Measurements from ENCODE around the gene STYK1. TPM values are rescaled to one million over a fixed set of nuclear protein-coding genes. Genes with fewer than 3 reads are reported as not detected.
A peak's percentile ranks its signal among the peaks of the same experiment; 100 is the strongest.

Gene STYK1
- total RNA-seq, 2 experiments from 2014 or later: not detected

DNA sequence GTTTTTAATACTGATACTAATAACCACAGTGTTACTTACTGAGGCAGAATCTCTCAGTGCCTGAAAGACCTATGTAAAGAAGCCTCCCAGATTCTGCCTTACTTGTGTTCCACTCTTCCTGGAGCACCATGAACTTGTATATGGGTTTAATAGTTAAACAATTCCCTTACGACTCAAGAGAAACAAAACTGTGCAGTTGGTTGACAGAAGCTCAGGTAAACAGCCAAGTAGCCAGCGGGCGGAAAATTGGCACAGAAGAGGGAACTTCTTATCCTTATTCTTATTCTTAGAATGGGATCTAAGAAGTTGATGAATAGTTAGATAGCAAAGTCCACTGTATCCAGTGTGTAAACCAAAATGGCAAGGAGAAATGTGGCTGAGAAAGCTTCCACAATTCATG is 37.7 kb downstream of the STYK1 start:
- no peaks in the 10 kb centered on the region for H3K36me3 Mint-ChIP-seq (ENCODE audit: low read depth)
- peaks cover 5% of the 10 kb centered on the region for H3K27me3 Mint-ChIP-seq (ENCODE audit: low read depth)
- DNase-seq: no peak
- CTCF ChIA-PET: no interaction called here
- H3K4me1 Mint-ChIP-seq (ENCODE audit: low read depth): no peaks in the 10 kb centered on the region
- no peaks in the 10 kb centered on the region for H3K9me3 Mint-ChIP-seq
- H3K27ac Mint-ChIP-seq: no peak overlapping the region
- H3K4me3 Mint-ChIP-seq: no peak overlapping the region
- intact Hi-C loops (cut with micrococcal nuclease): no loop called here

GRCh38 chr12:10635306-10635705 is 38.5 kb downstream of the STYK1 start:
- no peaks in the 10 kb centered on the region for H3K9me3 Mint-ChIP-seq
- DNase-seq: no peak
- no peaks in the 10 kb centered on the region for H3K4me1 Mint-ChIP-seq (ENCODE audit: low read depth)
- peaks cover 7% of the 10 kb centered on the region for H3K27me3 Mint-ChIP-seq (ENCODE audit: low read depth)
- H3K36me3 Mint-ChIP-seq (ENCODE audit: low read depth): no peaks in the 10 kb centered on the region
- intact Hi-C loops (cut with micrococcal nuclease): no loop called here
- CTCF ChIA-PET: interaction anchor here (0.7 kb wide), 1 partner anchor 851 kb away, joined by 3 read pairs; no protein-coding TSS in a partner anchor
- no peak overlapping the region for H3K4me3 Mint-ChIP-seq
- H3K27ac Mint-ChIP-seq: no peak overlapping the region

DNA sequence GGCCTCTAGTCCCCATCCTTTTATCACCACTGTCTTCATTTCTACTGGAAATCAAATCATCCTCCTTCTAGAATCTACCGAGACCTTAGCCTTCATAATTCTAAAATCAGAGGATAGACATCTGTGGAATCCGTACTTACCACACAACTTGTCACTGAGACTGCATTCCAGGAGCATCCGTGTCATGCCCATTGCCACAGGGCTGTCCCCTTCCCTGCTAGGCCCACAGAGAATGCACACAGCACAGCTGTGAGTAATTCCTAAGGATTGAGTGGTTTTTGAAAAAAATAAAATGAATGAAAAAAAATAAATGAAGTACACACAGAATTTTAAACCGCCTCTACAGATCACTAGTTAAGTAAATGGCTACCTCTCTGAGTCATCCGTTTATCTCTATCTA is 39.4 kb downstream of the STYK1 start:
- Mint-ChIP-seq H3K4me3 (no peak overlapping the region), H3K27me3 (ENCODE audit: low read depth) (peaks cover 4% of the 10 kb centered on the region), H3K9me3 (no peaks in the 10 kb centered on the region), H3K4me1 (ENCODE audit: low read depth) (no peaks in the 10 kb centered on the region), H3K27ac (no peak overlapping the region), H3K36me3 (ENCODE audit: low read depth) (no peaks in the 10 kb centered on the region)
- intact Hi-C loops (cut with micrococcal nuclease): no loop called here
- no peak for DNase-seq
- CTCF ChIA-PET: no interaction called here

DNA sequence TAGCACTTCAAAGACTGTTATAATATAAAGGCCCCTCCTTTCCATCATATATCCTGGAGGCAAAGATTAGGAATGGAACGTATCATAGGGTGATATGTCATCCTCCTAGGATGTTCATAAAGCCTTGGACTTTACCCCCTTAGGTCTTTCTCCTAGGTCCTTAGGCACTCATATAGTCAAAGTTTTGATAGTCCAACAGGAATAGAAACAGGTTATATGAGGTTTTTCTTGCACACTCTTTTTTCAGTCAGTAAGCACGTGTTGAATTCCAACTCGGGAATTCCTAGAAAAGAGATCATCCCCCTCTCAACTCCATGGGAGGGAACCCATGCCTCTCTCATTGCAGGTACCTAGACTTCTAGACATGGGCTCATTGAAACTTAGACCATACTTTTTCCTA is 40.3 kb downstream of the STYK1 start:
- H3K4me3 Mint-ChIP-seq: no peak overlapping the region
- no peaks in the 10 kb centered on the region for H3K9me3 Mint-ChIP-seq
- no peaks in the 10 kb centered on the region for H3K36me3 Mint-ChIP-seq (ENCODE audit: low read depth)
- H3K27me3 Mint-ChIP-seq (ENCODE audit: low read depth): peaks cover 4% of the 10 kb centered on the region
- no peaks in the 10 kb centered on the region for H3K4me1 Mint-ChIP-seq (ENCODE audit: low read depth)
- CTCF ChIA-PET: no interaction called here
- no peak for DNase-seq
- no peak overlapping the region for H3K27ac Mint-ChIP-seq
- intact Hi-C loops (cut with micrococcal nuclease): no loop called here

DNA sequence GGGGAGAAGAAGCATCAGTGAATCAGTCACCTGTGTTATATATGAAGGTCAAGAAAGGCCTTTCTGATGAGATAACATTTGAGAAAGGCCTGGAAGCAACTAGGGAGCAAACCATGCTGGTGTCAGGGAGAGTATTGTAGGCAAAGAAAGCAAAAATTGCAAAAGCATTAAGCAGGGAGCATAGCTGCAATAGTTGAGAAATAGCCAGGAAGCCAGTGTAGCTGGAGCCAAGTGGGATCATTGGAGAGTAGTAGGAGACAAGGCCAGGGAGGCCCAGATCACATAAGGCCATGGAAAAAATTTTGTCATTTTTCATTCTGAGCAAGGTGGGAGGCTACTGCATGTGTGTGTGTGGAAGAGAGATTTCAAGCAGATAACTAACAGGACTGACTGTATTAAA is 41.6 kb downstream of the STYK1 start:
- Mint-ChIP-seq H3K27ac (no peak overlapping the region), H3K4me3 (no peak overlapping the region), H3K9me3 (no peaks in the 10 kb centered on the region), H3K27me3 (ENCODE audit: low read depth) (peaks cover 12% of the 10 kb centered on the region), H3K36me3 (ENCODE audit: low read depth) (no peaks in the 10 kb centered on the region), H3K4me1 (ENCODE audit: low read depth) (no peaks in the 10 kb centered on the region)
- DNase-seq: no peak
- intact Hi-C loops (cut with micrococcal nuclease): no loop called here
- CTCF ChIA-PET: no interaction called here

DNA sequence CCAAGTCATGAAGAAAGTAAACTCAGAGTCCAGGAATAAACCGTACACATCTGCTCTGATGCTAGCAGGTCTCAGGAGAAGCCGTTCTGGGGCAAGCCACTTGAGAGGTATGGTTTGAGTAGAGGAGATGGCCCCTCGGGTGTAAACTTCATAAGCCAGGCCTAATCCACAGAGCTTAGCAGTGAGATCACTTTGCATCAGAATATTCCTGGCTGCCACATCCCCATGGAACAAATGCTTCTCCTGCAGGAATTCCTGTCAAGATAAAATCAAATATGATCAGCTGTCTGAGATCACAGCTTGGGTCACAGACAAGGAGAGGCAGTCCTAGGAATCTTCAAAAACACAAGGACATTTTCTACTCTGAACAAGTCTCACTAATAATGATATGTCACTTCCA is 49.2 kb downstream of the STYK1 start:
- Mint-ChIP-seq H3K9me3 (no peaks in the 10 kb centered on the region), H3K27me3 (ENCODE audit: low read depth) (peaks cover 30% of the 10 kb centered on the region), H3K4me3 (no peak overlapping the region), H3K4me1 (ENCODE audit: low read depth) (no peaks in the 10 kb centered on the region), H3K36me3 (ENCODE audit: low read depth) (no peaks in the 10 kb centered on the region), H3K27ac (no peak overlapping the region)
- no peak for DNase-seq
- CTCF ChIA-PET: no interaction called here
- intact Hi-C loops (cut with micrococcal nuclease): no loop called here

DNA sequence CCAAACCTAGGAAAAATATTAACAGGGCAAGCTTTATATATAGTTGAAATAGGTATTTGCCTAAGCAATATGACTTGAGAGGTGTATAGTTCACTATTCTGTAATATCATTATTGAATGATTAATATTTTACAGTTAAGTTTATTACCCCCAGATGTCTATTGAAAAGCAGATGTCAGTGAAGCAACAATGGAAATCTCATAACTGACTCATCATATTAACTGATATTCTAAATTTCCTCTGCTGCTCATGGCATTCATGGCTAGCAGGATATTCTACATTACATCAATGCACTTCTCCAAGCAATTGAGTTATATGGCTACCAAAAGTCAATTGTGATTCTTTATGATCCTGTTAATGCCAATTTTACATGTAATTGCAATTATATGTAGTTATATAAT is 50.7 kb downstream of the STYK1 start:
- no peak for DNase-seq
- Mint-ChIP-seq H3K9me3 (no peaks in the 10 kb centered on the region), H3K36me3 (ENCODE audit: low read depth) (no peaks in the 10 kb centered on the region), H3K27me3 (ENCODE audit: low read depth) (peaks cover 30% of the 10 kb centered on the region), H3K4me3 (no peak overlapping the region), H3K4me1 (ENCODE audit: low read depth) (no peaks in the 10 kb centered on the region), H3K27ac (no peak overlapping the region)
- intact Hi-C loops (cut with micrococcal nuclease): no loop called here
- CTCF ChIA-PET: no interaction called here

- H3K36me3 Mint-ChIP-seq (ENCODE audit: low read depth): no peaks in the 10 kb centered on the region
- no peak overlapping the region for H3K4me3 Mint-ChIP-seq
- no peak overlapping the region for H3K27ac Mint-ChIP-seq
- CTCF ChIA-PET: no interaction called here
- intact Hi-C loops (cut with micrococcal nuclease): no loop called here
- H3K27me3 Mint-ChIP-seq (ENCODE audit: low read depth): peaks cover 26% of the 10 kb centered on the region
- H3K4me1 Mint-ChIP-seq (ENCODE audit: low read depth): no peaks in the 10 kb centered on the region
- no peaks in the 10 kb centered on the region for H3K9me3 Mint-ChIP-seq
- DNase-seq: no peak
Measured at GRCh38 chr12:10621278-10621677, 52.6 kb downstream of the STYK1 start.

GRCh38 chr12:10620078-10620779 is 53.6 kb downstream of the STYK1 start:
- no peaks in the 10 kb centered on the region for H3K9me3 Mint-ChIP-seq
- H3K36me3 Mint-ChIP-seq (ENCODE audit: low read depth): no peaks in the 10 kb centered on the region
- peaks cover 24% of the 10 kb centered on the region for H3K27me3 Mint-ChIP-seq (ENCODE audit: low read depth)
- CTCF ChIA-PET: no interaction called here
- H3K4me3 Mint-ChIP-seq: no peak overlapping the region
- intact Hi-C loops (cut with micrococcal nuclease): no loop called here
- no peak for DNase-seq
- no peaks in the 10 kb centered on the region for H3K4me1 Mint-ChIP-seq (ENCODE audit: low read depth)
- H3K27ac Mint-ChIP-seq: no peak overlapping the region

DNA sequence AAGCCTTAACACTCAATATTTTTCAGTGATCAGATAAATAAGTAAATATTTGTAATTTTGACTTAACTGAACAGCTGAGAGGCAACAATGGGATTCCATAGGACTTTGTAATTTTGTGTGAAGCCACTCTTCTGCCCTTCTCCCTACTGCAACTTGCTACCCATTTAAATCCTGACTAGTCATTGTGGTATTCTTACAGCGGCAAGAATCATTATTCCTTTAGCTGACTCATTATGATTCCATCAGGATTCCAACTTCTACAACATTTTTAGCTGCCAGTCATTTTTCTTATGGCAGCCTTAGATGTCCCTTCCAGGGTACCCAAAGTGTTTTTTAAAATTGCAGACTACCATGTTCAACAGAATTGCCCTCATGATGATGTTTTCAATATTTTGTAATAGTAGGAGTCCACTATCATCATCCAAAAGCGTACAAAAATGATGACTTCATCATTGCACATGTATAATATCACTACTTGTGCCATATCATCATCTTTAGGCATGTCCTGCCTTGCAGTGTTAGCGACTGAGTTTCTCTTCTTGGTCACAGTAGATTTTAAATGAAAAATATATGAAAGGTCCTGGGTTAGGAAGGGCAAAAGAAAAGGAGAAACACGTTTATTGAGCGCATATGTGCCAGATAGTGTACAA is 55.4 kb downstream of the STYK1 start:
- Mint-ChIP-seq H3K27me3 (ENCODE audit: low read depth) (peaks cover 21% of the 10 kb centered on the region), H3K4me3 (no peak overlapping the region), H3K9me3 (no peaks in the 10 kb centered on the region), H3K27ac (no peak overlapping the region), H3K4me1 (ENCODE audit: low read depth) (peaks cover 4% of the 10 kb centered on the region), H3K36me3 (ENCODE audit: low read depth) (no peaks in the 10 kb centered on the region)
- intact Hi-C loops (cut with micrococcal nuclease): loop anchor here (10.0 kb wide), 2 partner anchors 674 to 866 kb away; no protein-coding TSS in a partner anchor
- no peak for DNase-seq
- CTCF ChIA-PET: interaction anchor here (0.6 to 0.9 kb wide), 2 partner anchors 15 to 56 kb away, joined by 3 read pairs; no protein-coding TSS in a partner anchor

DNA sequence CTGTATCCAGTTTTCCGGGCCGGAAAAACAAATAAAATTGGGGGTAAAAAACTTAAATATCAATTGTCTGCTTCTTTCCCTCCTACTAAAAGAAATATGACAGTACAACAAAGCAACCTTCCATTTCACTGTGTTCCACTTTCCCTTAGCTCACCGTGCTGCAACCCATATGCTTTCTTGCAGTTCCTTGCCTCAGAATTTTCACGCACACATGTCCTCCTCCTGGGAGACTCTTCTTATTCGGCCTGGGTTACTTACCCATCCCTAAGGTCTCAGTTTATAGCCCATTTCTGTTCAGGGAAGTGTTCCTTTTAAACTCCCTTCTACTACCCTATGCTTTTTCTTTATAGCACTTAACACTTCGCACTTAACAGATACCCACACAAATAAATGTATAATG is 56.0 kb downstream of the STYK1 start:
- CTCF ChIA-PET: interaction anchor here (0.6 to 0.9 kb wide), 2 partner anchors 14 to 57 kb away, joined by 3 read pairs; no protein-coding TSS in a partner anchor
- intact Hi-C loops (cut with micrococcal nuclease): loop anchor here (10.0 kb wide), 2 partner anchors 673 to 867 kb away; no protein-coding TSS in a partner anchor
- peaks cover 20% of the 10 kb centered on the region for H3K27me3 Mint-ChIP-seq (ENCODE audit: low read depth)
- H3K4me1 Mint-ChIP-seq (ENCODE audit: low read depth): peaks cover 5% of the 10 kb centered on the region
- no peak overlapping the region for H3K27ac Mint-ChIP-seq
- peaks cover 4% of the 10 kb centered on the region for H3K36me3 Mint-ChIP-seq (ENCODE audit: low read depth)
- DNase-seq: no peak
- H3K4me3 Mint-ChIP-seq: no peak overlapping the region
- H3K9me3 Mint-ChIP-seq: no peaks in the 10 kb centered on the region

DNA sequence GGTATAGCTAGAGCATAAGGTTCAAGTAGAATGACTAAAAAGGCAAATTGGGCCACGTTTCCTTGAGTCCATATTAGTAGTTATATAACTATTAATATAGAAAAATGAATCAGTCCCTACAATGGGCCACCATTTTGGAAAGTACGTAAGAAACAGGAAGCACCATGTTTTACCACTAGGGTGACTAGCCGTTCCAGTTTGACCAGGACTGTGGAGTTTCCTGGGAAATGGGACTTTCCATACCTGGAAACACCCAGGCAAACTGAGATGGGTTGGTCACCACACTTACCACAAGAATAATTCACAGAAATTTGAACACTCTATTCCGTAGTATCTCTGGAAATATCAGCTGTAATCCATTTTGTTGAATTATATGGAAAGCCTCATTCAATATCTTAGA is 58.3 kb downstream of the STYK1 start:
- intact Hi-C loops (cut with micrococcal nuclease): loop anchor here (10.0 kb wide), 2 partner anchors 671 to 869 kb away; no protein-coding TSS in a partner anchor
- no peak for DNase-seq

DNA sequence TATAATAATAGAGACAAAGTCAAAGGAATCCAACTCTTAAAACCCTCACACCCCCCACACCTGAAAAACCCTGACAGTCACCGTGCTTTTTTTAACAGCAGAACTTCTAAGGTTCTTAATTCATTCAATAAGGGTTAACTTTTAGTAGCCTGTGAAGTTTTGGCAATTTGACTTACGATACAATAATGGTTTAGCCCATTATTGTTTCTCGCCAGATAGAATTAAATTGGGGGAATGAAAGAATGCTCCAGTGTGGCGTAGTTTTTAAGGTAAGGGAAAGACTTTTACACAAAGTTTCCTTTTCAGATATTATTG is 59.8 kb downstream of the STYK1 start:
- intact Hi-C loops (cut with micrococcal nuclease): loop anchor here (5.0 to 10.0 kb wide), 5 partner anchors 377 to 1158 kb away; partner anchors contain the start of gene CLEC2B
- Mint-ChIP-seq H3K27ac (peak overlapping the region; percentile 99), H3K9me3 (no peaks in the 10 kb centered on the region), H3K27me3 (ENCODE audit: low read depth) (peaks cover 5% of the 10 kb centered on the region), H3K4me1 (ENCODE audit: low read depth) (peaks cover 30% of the 10 kb centered on the region), H3K36me3 (ENCODE audit: low read depth) (peaks cover 28% of the 10 kb centered on the region), H3K4me3 (peak overlapping the region; percentile 99)
- CTCF ChIA-PET: interaction anchor here (2.2 kb wide), 1 partner anchor 136 kb away, joined by 12 read pairs; no protein-coding TSS in a partner anchor
- DNase-seq: peak; percentile 13

More for the DNA sequence above, 58.3 kb downstream of the STYK1 start:
- CTCF ChIA-PET: interaction anchor here (0.6 kb wide), 1 partner anchor 556 kb away, joined by 3 read pairs; no protein-coding TSS in a partner anchor
- H3K9me3 Mint-ChIP-seq: no peaks in the 10 kb centered on the region
- H3K27ac Mint-ChIP-seq: no peak overlapping the region
- no peak overlapping the region for H3K4me3 Mint-ChIP-seq
- peaks cover 18% of the 10 kb centered on the region for H3K36me3 Mint-ChIP-seq (ENCODE audit: low read depth)
- peaks cover 13% of the 10 kb centered on the region for H3K27me3 Mint-ChIP-seq (ENCODE audit: low read depth)
- H3K4me1 Mint-ChIP-seq (ENCODE audit: low read depth): peaks cover 25% of the 10 kb centered on the region

Measured in activated naive CD4-positive, alpha-beta T cell treated with anti-CD3 and anti-CD28 coated beads for 36 hours (primary cell).